Urothelium cell line (cell line): ENCODE data around the gene GALNTL6.
"Not testable (repeated sequence)": the region's sequence is repeated elsewhere in the genome, so short reads cannot be mapped to it uniquely, and the experiment has no call there.

ENCODE experiments used
- DNase-seq: peaks from one replicate; pipeline ENCODE4 v3.0.0; 2011; ENCODE audit warnings: low spot score, mixed read lengths
- FAIRE-seq: peaks from 2 replicates; lab custom pipeline; 2011; peaks lifted over from hg19 to GRCh38; lab: Jason Lieb, UNC

GALNTL6 gene

GRCh38 chr4:172706000-172706399 lies 892.8 kb downstream of the GALNTL6 start:
- FAIRE-seq, result no peak

GRCh38 chr4:172707622-172708021 lies 894.4 kb downstream of the GALNTL6 start:
- DNase-seq (no peak), FAIRE-seq (no peak)

More at GRCh38 chr4:172706000-172706399, 892.8 kb downstream of the GALNTL6 start:
- DNase-seq, result no peak

DNA sequence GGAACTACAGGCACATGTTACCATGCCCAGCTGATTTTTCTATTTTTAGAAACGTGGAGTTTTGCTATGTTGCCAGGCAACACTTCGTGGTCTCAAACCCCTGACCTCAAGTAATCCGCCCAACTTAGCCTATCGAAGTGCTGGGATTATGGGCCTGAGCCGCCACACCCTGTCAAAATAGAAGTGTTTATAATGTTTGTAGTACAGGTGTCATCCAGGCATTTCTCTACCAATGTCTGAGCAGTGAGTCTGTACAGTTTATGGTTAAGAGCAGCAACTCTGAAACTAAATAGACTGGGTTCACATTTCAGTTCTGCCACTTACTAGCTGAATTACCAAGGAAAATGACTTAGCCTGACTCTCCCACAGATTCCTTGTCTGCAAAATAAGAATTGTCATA lies 895.0 kb downstream of the GALNTL6 start:
- no peak for DNase-seq
- FAIRE-seq, result no peak

- DNase-seq (no peak), FAIRE-seq (no peak)
These were observed 896.2 kb downstream of the GALNTL6 start for GRCh38 chr4:172709376-172709775.

DNA sequence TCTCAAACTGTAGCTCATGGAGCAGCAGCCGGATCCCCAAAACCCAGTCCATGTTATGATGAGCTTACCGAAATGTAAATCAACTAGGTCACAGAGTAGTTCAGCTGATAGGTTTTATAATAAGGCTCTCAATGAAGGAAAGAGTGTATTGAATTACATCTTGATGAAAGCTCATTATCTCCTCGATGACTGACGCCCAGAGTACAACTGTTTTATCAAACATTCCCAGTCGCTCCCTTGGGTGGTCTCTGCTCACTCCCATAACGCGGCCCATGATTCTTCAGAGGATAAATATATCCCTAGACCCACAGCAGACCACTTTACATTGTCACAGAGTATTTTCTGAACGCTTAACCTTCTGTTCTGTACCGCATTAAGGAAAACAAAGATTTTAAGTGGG lies 903.1 kb downstream of the GALNTL6 start:
- no peak for FAIRE-seq
- DNase-seq, result no peak

DNA sequence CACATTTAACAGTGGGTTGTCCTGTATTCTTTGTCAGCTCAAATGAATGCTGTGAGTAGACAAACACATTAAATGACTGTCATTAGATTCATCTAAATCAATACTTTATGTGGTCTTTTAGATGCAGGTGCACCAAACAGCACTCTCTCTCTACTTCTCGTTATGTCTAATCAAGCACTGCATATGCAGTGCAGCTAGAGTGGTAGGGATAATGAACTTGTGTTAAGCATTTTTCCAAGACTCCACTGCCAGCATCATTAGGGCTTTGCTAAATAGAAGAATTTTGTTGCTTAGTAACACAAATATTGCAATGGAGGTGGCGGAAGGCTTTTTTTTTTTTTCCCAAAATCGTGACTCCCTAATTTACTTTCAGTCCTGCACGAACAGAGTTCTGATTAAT lies 908.5 kb downstream of the GALNTL6 start:
- FAIRE-seq, result no peak
- DNase-seq, result no peak

DNA sequence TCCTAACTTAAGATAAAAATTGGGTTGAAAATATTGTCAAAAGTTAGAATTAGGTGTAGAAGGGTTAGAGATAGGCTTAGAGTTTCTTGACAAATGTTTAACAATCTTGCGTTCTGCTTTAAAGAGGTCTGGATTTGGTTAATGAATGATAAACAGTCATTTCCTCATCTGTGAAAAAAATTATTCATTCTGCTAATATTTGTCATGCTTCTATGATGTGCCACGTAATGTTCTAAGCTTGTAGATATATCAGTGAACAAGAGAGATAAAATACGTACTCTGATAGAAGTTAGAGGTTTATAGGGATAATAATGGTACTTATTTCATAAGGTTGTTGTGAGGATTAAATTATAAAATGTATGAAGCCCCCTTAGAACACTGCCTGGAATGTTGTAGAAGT lies 912.4 kb downstream of the GALNTL6 start:
- DNase-seq, result no peak
- FAIRE-seq, result no peak

- FAIRE-seq, result no peak
- no peak for DNase-seq
These were observed 912.8 kb downstream of the GALNTL6 start for GRCh38 chr4:172726001-172726423.

GRCh38 chr4:172727631-172728030 lies 914.4 kb downstream of the GALNTL6 start:
- FAIRE-seq, result no peak
- no peak for DNase-seq

DNA sequence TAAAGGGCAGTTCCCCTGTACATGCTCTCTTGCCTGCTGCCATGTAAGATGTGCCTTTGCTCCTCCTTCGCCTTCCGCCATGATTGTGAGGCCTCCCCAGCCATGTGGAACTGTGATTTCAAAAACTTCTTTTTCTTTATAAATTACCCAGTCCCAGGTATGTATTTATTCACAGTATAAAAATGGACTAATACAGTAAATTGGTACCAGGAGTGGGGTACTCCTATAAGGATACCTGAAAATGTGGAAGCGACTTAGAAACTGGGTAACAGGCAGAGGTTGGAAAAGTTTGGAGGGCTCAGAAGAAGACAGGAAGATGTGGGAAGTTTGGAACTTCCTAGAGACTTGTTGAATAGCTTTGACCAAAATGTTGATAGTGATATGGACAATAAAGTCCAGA lies 920.4 kb downstream of the GALNTL6 start:
- not testable (repeated sequence) for DNase-seq, FAIRE-seq

- FAIRE-seq (no peak), DNase-seq (no peak)
These were observed 921.4 kb downstream of the GALNTL6 start for GRCh38 chr4:172734555-172734954.

- DNase-seq, result no peak
- no peak for FAIRE-seq
These were observed 922.8 kb downstream of the GALNTL6 start for GRCh38 chr4:172736046-172736445.

- DNase-seq (no peak), FAIRE-seq (no peak)
These were observed 927.2 kb downstream of the GALNTL6 start for GRCh38 chr4:172740434-172740833.

- DNase-seq (no peak), FAIRE-seq (no peak)
These were observed 937.7 kb downstream of the GALNTL6 start for GRCh38 chr4:172750910-172751309.

GRCh38 chr4:172751550-172751949 lies 938.3 kb downstream of the GALNTL6 start:
- DNase-seq (no peak), FAIRE-seq (no peak)

- peak; percentile 13 for DNase-seq
- no peak for FAIRE-seq
These were observed 945.6 kb downstream of the GALNTL6 start for GRCh38 chr4:172758586-172759340.

GRCh38 chr4:172760512-172760911 lies 947.3 kb downstream of the GALNTL6 start:
- no peak for DNase-seq
- no peak for FAIRE-seq

DNA sequence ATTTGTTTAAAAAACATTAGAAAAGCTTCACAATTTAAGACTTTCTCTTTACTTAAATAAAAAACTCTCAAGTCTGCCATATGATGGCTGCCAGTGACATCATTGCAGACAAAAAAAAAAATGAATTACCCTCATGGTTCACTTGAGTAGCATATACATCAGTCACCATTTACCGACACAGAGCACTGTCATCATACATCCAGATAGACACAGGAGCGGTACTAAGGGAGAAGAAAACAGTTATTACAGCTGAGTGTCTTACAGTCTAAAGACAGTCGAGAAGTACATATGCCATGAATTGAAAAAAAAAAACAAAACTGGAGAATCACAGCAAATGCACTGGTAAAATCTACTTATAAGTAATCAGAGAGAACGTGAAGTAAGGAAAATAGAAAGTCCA lies 949.7 kb downstream of the GALNTL6 start:
- DNase-seq, result no peak
- no peak for FAIRE-seq

- DNase-seq (no peak), FAIRE-seq (no peak)
These were observed 957.6 kb downstream of the GALNTL6 start for GRCh38 chr4:172770787-172771186.

GRCh38 chr4:172772781-172773180 lies 959.6 kb downstream of the GALNTL6 start:
- FAIRE-seq, result no peak

DNA sequence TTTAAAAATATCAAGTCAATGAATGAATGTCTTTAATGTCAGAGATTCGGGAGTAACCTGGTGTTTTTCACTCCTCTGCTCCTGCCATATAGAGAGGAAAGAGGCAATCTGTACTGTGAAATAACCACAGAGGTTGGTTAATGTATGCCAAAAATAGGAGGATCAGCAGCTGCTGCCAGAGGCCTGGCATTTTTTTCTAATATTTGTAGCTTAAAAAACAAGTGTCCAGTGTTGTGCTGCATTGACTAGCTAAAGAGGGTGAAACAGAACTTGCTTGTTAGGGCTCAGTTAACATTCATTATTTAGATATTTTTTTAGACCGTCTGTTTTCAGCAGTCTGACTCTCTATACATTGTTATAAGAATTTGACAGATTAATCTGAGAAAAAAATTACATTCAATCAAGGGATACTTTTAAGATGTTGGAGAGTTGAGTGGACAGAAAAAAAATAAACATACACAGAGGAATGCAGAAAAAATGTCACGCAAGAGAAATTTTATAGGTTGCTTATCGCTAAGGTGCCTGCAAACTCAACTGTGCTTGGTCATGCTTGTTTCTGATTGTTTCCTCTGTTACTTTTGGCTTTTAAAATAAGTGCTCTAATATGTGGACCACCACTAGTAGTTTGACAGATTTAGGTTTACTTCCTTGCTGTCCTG lies 963.1 kb downstream of the GALNTL6 start:
- FAIRE-seq, result no peak
- no peak for DNase-seq

More at GRCh38 chr4:172772781-172773180, 959.6 kb downstream of the GALNTL6 start:
- no peak for DNase-seq

- FAIRE-seq (no peak), DNase-seq (no peak)
These were observed 964.7 kb downstream of the GALNTL6 start for GRCh38 chr4:172777729-172778431.
